OCI-LY1 (cell line): Measurements from ENCODE around the gene B9D1.

Source experiments
- H2AFZ ChIP-seq: fragments of 200-600 bp; sonication (generic), shearing (Covaris generic); 2 replicates; pipeline ENCODE4 v1.6.0; 2014; ENCODE audit warnings: antibody characterized with exemption, mild to moderate bottlenecking, low read length
- H3F3A ChIP-seq: fragments of 200-600 bp; sonication (generic), shearing (Covaris generic); 2 replicates; pipeline ENCODE4 v1.6.0; 2014; ENCODE audit warnings: mild to moderate bottlenecking, antibody characterized with exemption, low read length, moderate library complexity; ENCODE audit not compliant: insufficient read depth
- H3K27ac ChIP-seq: fragments of 200-600 bp; sonication (generic); 2 replicates; pipeline ENCODE4 v1.5.1; 2014; ENCODE audit warnings: low read length, mixed run types, mild to moderate bottlenecking, low read depth; ENCODE audit not compliant: poor library complexity, severe bottlenecking
- H3K27me3 ChIP-seq: fragments of 200-600 bp; sonication (generic); 2 replicates; pipeline ENCODE4 v1.6.0; 2014; ENCODE audit warnings: antibody characterized with exemption, mild to moderate bottlenecking, low read length, moderate library complexity; ENCODE audit not compliant: insufficient read depth
- H3K36me3 ChIP-seq: fragments of 200-600 bp; sonication (generic); 2 replicates; pipeline ENCODE4 v1.6.1; 2014; ENCODE audit warnings: mild to moderate bottlenecking, antibody characterized with exemption, low read length, moderate library complexity, mixed read lengths; ENCODE audit not compliant: insufficient read depth
- H3K4me1 ChIP-seq: fragments of 200-600 bp; sonication (generic); 2 replicates; pipeline ENCODE4 v1.5.1; 2014; ENCODE audit warnings: mild to moderate bottlenecking, low read length, moderate library complexity; ENCODE audit not compliant: insufficient read depth, severe bottlenecking
- H3K4me2 ChIP-seq: fragments of 200-600 bp; sonication (generic), shearing (Covaris generic); 2 replicates; pipeline ENCODE4 v1.6.1; 2014; ENCODE audit warnings: low read length
- H3K4me3 ChIP-seq: fragments of 200-600 bp; sonication (generic); 2 replicates; pipeline ENCODE4 v1.5.1; 2014; ENCODE audit warnings: low read length, low read depth, mild to moderate bottlenecking, mixed read lengths; ENCODE audit not compliant: poor library complexity, severe bottlenecking
- H3K79me2 ChIP-seq: fragments of 200-600 bp; shearing (Covaris generic); 2 replicates; pipeline ENCODE4 v1.6.1; 2016; ENCODE audit warnings: mixed run types, low read length, mixed read lengths; ENCODE audit not compliant: insufficient read depth
- H3K9ac ChIP-seq: fragments of 200-600 bp; sonication (generic), shearing (Covaris generic); 2 replicates; pipeline ENCODE4 v1.6.1; 2014; ENCODE audit warnings: mild to moderate bottlenecking, low read length, mixed read lengths
- H3K9me2 ChIP-seq: fragments of 200-600 bp; sonication (generic), shearing (Covaris generic); 2 replicates; pipeline ENCODE4 v1.6.1; 2014; ENCODE audit warnings: low read depth, mild to moderate bottlenecking, low read length, mixed read lengths
- H3K9me3 ChIP-seq: fragments of 200-600 bp; shearing (Covaris generic); 2 replicates; pipeline ENCODE4 v1.6.1; 2014; ENCODE audit warnings: low read length, mixed read lengths
- H4K20me1 ChIP-seq: fragments of 200-600 bp; sonication (generic), shearing (Covaris generic); 2 replicates; pipeline ENCODE4 v1.6.0; 2016; ENCODE audit warnings: mild to moderate bottlenecking, low read length; ENCODE audit not compliant: insufficient read depth
- EZH2 ChIP-seq: fragments of 200-600 bp; sonication (generic), shearing (Covaris generic); IDR thresholded peaks from 2 replicates; pipeline ENCODE4 v1.8.0; 2017; ENCODE audit warnings: borderline replicate concordance, mixed run types, mild to moderate bottlenecking, antibody characterized with exemption, low read length, moderate library complexity, mixed read lengths
- TF ChIP-seq, protein P1 (sequence below): fragments of 200-600 bp; sonication (generic), shearing (Covaris generic); IDR thresholded peaks from 2 replicates; pipeline ENCODE4 v1.5.1; 2017; ENCODE audit warnings: mild to moderate bottlenecking, antibody characterized with exemption, low read length, moderate library complexity, mixed read lengths

Gene B9D1

DNA sequence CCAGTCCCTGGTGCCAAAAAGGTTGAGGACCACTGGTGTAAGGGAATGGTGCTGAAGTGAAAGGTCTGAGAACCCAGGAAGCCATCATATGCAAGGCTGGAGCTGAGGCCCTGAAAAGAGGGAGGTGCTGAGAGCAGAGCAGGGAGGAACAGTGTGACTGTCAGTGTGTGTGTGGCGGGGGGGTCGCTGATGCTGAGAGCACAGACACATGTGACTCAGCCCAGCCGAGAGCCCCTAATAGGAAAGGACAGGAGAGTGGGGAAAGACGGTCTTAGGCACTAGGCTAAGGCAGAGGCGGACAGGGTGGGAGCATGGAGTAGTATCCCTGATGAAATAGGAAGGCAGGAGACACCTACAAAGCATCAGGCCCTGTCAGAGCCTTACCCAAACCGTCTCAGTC, 1.2 kb downstream of the B9D1 start:
- Histone ChIP-seq H4K20me1 (no peaks in the 10 kb centered on the region), H2AFZ (no peak overlapping the region), H3K4me1 (peaks cover 12% of the 10 kb centered on the region), H3F3A (no peaks in the 10 kb centered on the region), H3K9me3 (no peaks in the 10 kb centered on the region), H3K79me2 (no peaks in the 10 kb centered on the region), H3K27ac (no peak overlapping the region), H3K9me2 (no peaks in the 10 kb centered on the region), H3K4me3 (no peak overlapping the region), H3K4me2 (no peak overlapping the region), H3K9ac (no peak overlapping the region), H3K27me3 (no peaks in the 10 kb centered on the region; the same call in 1 of the 2 replicates), H3K36me3 (no peaks in the 10 kb centered on the region; the same call in 1 of the 2 replicates)
- no peak for TF ChIP-seq EZH2
- TF ChIP-seq, protein P1, sequence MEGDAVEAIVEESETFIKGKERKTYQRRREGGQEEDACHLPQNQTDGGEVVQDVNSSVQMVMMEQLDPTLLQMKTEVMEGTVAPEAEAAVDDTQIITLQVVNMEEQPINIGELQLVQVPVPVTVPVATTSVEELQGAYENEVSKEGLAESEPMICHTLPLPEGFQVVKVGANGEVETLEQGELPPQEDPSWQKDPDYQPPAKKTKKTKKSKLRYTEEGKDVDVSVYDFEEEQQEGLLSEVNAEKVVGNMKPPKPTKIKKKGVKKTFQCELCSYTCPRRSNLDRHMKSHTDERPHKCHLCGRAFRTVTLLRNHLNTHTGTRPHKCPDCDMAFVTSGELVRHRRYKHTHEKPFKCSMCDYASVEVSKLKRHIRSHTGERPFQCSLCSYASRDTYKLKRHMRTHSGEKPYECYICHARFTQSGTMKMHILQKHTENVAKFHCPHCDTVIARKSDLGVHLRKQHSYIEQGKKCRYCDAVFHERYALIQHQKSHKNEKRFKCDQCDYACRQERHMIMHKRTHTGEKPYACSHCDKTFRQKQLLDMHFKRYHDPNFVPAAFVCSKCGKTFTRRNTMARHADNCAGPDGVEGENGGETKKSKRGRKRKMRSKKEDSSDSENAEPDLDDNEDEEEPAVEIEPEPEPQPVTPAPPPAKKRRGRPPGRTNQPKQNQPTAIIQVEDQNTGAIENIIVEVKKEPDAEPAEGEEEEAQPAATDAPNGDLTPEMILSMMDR: no peak

DNA sequence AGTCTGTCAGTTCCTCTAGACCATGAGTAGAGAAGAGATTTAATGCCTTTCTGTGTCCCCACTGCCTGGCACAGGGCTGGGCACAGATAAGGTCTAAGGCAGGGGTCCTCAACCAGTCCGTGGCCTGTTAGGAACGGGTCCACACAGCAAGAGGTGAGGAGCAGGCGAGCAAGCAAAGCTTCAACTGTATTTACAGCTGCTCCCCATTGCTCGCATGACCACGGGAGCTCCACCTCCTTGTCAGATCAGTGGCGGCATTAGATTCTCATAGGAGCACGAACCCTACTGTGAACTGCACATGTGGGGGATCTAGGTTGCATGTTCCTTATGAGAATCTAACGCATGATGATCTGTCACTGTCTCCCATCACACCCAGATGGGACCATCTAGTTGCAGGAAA, 1.8 kb downstream of the B9D1 start:
- Histone ChIP-seq H3K9me2 (no peaks in the 10 kb centered on the region), H3K27ac (no peak overlapping the region), H4K20me1 (no peaks in the 10 kb centered on the region), H3K27me3 (no peaks in the 10 kb centered on the region; the same call in 1 of the 2 replicates), H3K4me1 (peaks cover 12% of the 10 kb centered on the region), H3F3A (no peaks in the 10 kb centered on the region), H3K79me2 (no peaks in the 10 kb centered on the region), H3K4me2 (no peak overlapping the region), H3K9ac (no peak overlapping the region), H3K36me3 (no peaks in the 10 kb centered on the region; the same call in 1 of the 2 replicates), H2AFZ (no peak overlapping the region), H3K4me3 (no peak overlapping the region), H3K9me3 (no peaks in the 10 kb centered on the region)
- TF ChIP-seq, protein P1: no peak
- no peak for TF ChIP-seq EZH2

DNA sequence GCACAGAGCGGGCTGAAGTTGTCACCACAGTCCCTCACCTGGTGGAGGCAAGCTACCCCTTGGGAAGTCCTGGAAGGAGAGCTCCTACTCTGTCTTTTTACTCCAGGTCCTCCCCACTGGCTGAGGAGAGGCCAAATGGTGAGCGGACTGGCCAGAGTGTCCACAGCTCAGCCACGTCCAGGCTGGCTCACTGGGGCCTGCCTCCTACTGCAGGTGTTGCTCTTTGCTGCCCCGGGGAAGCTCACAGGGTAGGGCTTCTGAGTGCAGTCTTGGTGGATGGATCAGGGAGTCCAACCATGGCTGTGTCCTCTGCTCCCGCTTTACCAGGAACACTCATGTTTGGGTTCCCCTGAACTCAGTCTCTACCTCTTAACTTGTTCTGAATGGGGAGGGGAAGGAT, 2.7 kb downstream of the B9D1 start:
- H3K4me2 ChIP-seq: no peak overlapping the region
- no peaks in the 10 kb centered on the region; the same call in 1 of the 2 replicates for H3K27me3 ChIP-seq
- no peak overlapping the region for H3K4me3 ChIP-seq

More for the DNA sequence above, 2.7 kb downstream of the B9D1 start:
- Histone ChIP-seq H4K20me1 (no peaks in the 10 kb centered on the region), H3K79me2 (no peaks in the 10 kb centered on the region), H3K36me3 (no peaks in the 10 kb centered on the region; the same call in 1 of the 2 replicates), H3K9me2 (no peaks in the 10 kb centered on the region), H3K4me1 (peaks cover 12% of the 10 kb centered on the region), H3F3A (no peaks in the 10 kb centered on the region), H2AFZ (no peak overlapping the region), H3K9ac (no peak overlapping the region), H3K27ac (no peak overlapping the region), H3K9me3 (no peaks in the 10 kb centered on the region)
- TF ChIP-seq, protein P1: no peak
- no peak for TF ChIP-seq EZH2
